HG02759 (cell line): Measurements from ENCODE around the gene TP53.
"Not testable (repeated sequence)": the region's sequence is repeated elsewhere in the genome, so short reads cannot be mapped to it uniquely, and the experiment has no call there.

Source experiments
- ATAC-seq: cut with Tn5 transposase; IDR thresholded peaks from one replicate; pipeline ENCODE4 v1.9.1; 2021; ENCODE audit warnings: mild to moderate bottlenecking, moderate library complexity; ENCODE audit not compliant: unreplicated experiment

TP53 gene

GRCh38 chr17:7676533-7676932 lies 10.8 kb downstream of the TP53 start:
- no peak for ATAC-seq

- ATAC-seq = no peak
These were observed 12.4 kb downstream of the TP53 start for GRCh38 chr17:7674934-7675333.

GRCh38 chr17:7673239-7673638 lies 14.1 kb downstream of the TP53 start:
- no peak for ATAC-seq

GRCh38 chr17:7668482-7668881 lies 18.8 kb downstream of the TP53 start:
- no peak for ATAC-seq

- ATAC-seq = no peak
These were observed 19.5 kb downstream of the TP53 start for GRCh38 chr17:7667656-7668406.

GRCh38 chr17:7656958-7657609 lies 30.2 kb downstream of the TP53 start:
- ATAC-seq = no peak

- no peak for ATAC-seq
These were observed 31.8 kb downstream of the TP53 start for GRCh38 chr17:7655541-7655840.

GRCh38 chr17:7654832-7655540 lies 32.3 kb downstream of the TP53 start:
- ATAC-seq = no peak

- no peak for ATAC-seq
These were observed 34.6 kb downstream of the TP53 start for GRCh38 chr17:7652388-7653356.

- ATAC-seq = no peak
These were observed 35.5 kb downstream of the TP53 start for GRCh38 chr17:7651665-7652387.

- ATAC-seq = no peak
These were observed 36.1 kb downstream of the TP53 start for GRCh38 chr17:7651097-7651664.

- ATAC-seq = no peak
These were observed 36.7 kb downstream of the TP53 start, which contains the start of gene ATP1B2 for GRCh38 chr17:7650509-7651096. ATP1B2 (plus strand) TSS chr17:7650926; CDS start chr17:7651519, 593 bp downstream.

GRCh38 chr17:7647018-7647417 lies 40.3 kb downstream of the TP53 start:
- no peak for ATAC-seq

- ATAC-seq = no peak
These were observed 40.8 kb downstream of the TP53 start for GRCh38 chr17:7646457-7646856.

GRCh38 chr17:7644775-7645174 lies 42.5 kb downstream of the TP53 start:
- no peak for ATAC-seq

- not testable (repeated sequence) for ATAC-seq
These were observed 45.7 kb downstream of the TP53 start for GRCh38 chr17:7641635-7642034.

GRCh38 chr17:7640783-7641182 lies 46.5 kb downstream of the TP53 start:
- no peak for ATAC-seq

GRCh38 chr17:7636163-7636562 lies 51.1 kb downstream of the TP53 start:
- no peak for ATAC-seq

- ATAC-seq = no peak
These were observed 52.9 kb downstream of the TP53 start for GRCh38 chr17:7634384-7634783.
